CD4-positive, alpha-beta memory T cell (primary cell): ENCODE data around the gene BIRC2. TPM values are rescaled to one million over a fixed set of nuclear protein-coding genes. Genes with fewer than 3 reads are reported as not detected.

ENCODE experiments used
- CTCF ChIA-PET: fragments of 350-600 bp; sonication (Branson Sonifier 250); formaldehyde crosslinking; loops from one replicate; lab custom pipeline; 2021; ENCODE audit warnings: inconsistent platforms; ENCODE audit not compliant: partially characterized antibody; lab: Charles Lee
- POLR2A ChIA-PET: fragments of 350-600 bp; sonication (Branson Sonifier 250); formaldehyde crosslinking; loops from one replicate; lab custom pipeline; 2021; ENCODE audit not compliant: partially characterized antibody; lab: Charles Lee
- DNase-seq, 5 donors: peaks; one replicate each; pipeline versions ENCODE4 v3.0.0 to v3.0.0-alpha.2; 2020 to 2022; ENCODE audit warnings: mixed read lengths in 1 of 5
- H3K27ac ChIP-seq: one replicate; pipeline ENCODE4 v1.7.0; 2013; ENCODE audit warnings: low read depth, low read length
- H3K27me3 ChIP-seq: 2 replicates; pipeline ENCODE4 v1.7.0; 2013; ENCODE audit warnings: mild to moderate bottlenecking, low read length, moderate library complexity; ENCODE audit not compliant: insufficient read depth
- H3K36me3 ChIP-seq: 2 replicates; pipeline ENCODE4 v1.7.0; 2013; ENCODE audit warnings: mild to moderate bottlenecking, low read length, moderate library complexity; ENCODE audit not compliant: insufficient read depth
- H3K4me1 ChIP-seq: 2 replicates; pipeline ENCODE4 v1.7.0; 2013; ENCODE audit warnings: mild to moderate bottlenecking, low read length, moderate library complexity; ENCODE audit not compliant: insufficient read depth
- H3K4me3 ChIP-seq, 2 donors: one replicate each; pipeline ENCODE4 v1.7.0; 2013; ENCODE audit warnings: low read length in 2 of 2, mild to moderate bottlenecking in 1 of 2
- H3K9me3 ChIP-seq, 2 donors: one replicate each; pipeline ENCODE4 v1.7.0; 2013; ENCODE audit warnings: low read length in 2 of 2, control low read depth in 1 of 2; ENCODE audit not compliant: control insufficient read depth in 1 of 2
- H3K27ac Mint-ChIP-seq, 7 donors: one replicate each; pipeline ENCODE4 v1.8.0; 2020 to 2021; ENCODE audit warnings: mixed read lengths in 7 of 7, mild to moderate bottlenecking in 6 of 7, inconsistent platforms in 3 of 7, moderate library complexity in 3 of 7
- H3K27me3 Mint-ChIP-seq, 2 donors: one replicate each; pipeline ENCODE4 v1.8.0; 2020 to 2021; ENCODE audit warnings: mixed read lengths in 2 of 2
- H3K36me3 Mint-ChIP-seq, 2 donors: one replicate each; pipeline ENCODE4 v1.8.0; 2020 to 2021; ENCODE audit warnings: mixed read lengths in 2 of 2, inconsistent platforms in 1 of 2, mild to moderate bottlenecking in 1 of 2
- H3K4me1 Mint-ChIP-seq, 4 donors: one replicate each; pipeline ENCODE4 v1.8.0; 2020 to 2021; ENCODE audit warnings: mixed read lengths in 4 of 4, mild to moderate bottlenecking in 1 of 4
- H3K4me3 Mint-ChIP-seq, 8 donors: one replicate each; pipeline ENCODE4 v1.8.0; 2020 to 2021; ENCODE audit warnings: mixed read lengths in 8 of 8, mild to moderate bottlenecking in 7 of 8, moderate library complexity in 6 of 8, inconsistent platforms in 3 of 8
- H3K9me3 Mint-ChIP-seq, 8 donors: one replicate each; pipeline ENCODE4 v1.8.0; 2020 to 2021; ENCODE audit warnings: mixed read lengths in 8 of 8, mild to moderate bottlenecking in 5 of 8, inconsistent platforms in 3 of 8, moderate library complexity in 1 of 8
- intact Hi-C: fragments of 100-400 bp; cut with micrococcal nuclease; formaldehyde crosslinking; loops from one replicate; pipeline ENCODE4 v1.15.1; 2023
- polyA plus RNA-seq, 2 donors: library from polyadenylated mRNA; unstranded; fragments of 300-500 nt; fragmentation: Illumina TruSeq; gene quantifications; one replicate each; pipeline ENCODE4 v1.2.3, GENCODE V29; 2021
- total RNA-seq, 2 experiments: library from RNA; stranded (reverse); gene quantifications; one replicate each; pipeline ENCODE4 v1.2.3, GENCODE V29; 2021

BIRC2 gene
- total and polyA plus RNA-seq, 4 experiments from 2014 or later = 28.8 to 61.2 (median 47.1) TPM

GRCh38 chr11:102391549-102392237, 44.7 kb downstream of the BIRC2 start:
- Mint-ChIP-seq H3K27me3 (no peaks in the 10 kb centered on the region), H3K36me3 (peaks cover 41 to 52% of the 10 kb centered on the region in 2 donors), H3K27ac (peak overlapping the region in 6 of 7 donors; percentile 30 to 79 (median 69)), H3K4me1 (peaks cover 16 to 35% (median 24%) of the 10 kb centered on the region in 4 donors), H3K9me3 (peaks cover 0 to 1% (median 0%) of the 10 kb centered on the region in 8 donors), H3K4me3 (no peak overlapping the region)
- Histone ChIP-seq H3K27me3 (no peaks in the 10 kb centered on the region), H3K9me3 (no peaks in the 10 kb centered on the region), H3K27ac (no peak overlapping the region), H3K4me3 (no peak overlapping the region), H3K4me1 (peaks cover 19% of the 10 kb centered on the region), H3K36me3 (peaks cover 12% of the 10 kb centered on the region)
- POLR2A ChIA-PET = interaction anchor here (1.1 to 2.8 kb wide), 7 partner anchors 47 to 123 kb away, joined by 3 to 17 read pairs (median 5); partner anchors contain the start of gene TMEM123
- DNase-seq = no peak
- intact Hi-C loops = loop anchor here (2.0 kb wide), 1 partner anchor 25 kb away; no protein-coding TSS in a partner anchor
- CTCF ChIA-PET = interaction anchor here (0.8 to 7.5 kb wide), 36 partner anchors 9 to 275 kb away, joined by 3 to 99 read pairs (median 8); no protein-coding TSS in a partner anchor

DNA sequence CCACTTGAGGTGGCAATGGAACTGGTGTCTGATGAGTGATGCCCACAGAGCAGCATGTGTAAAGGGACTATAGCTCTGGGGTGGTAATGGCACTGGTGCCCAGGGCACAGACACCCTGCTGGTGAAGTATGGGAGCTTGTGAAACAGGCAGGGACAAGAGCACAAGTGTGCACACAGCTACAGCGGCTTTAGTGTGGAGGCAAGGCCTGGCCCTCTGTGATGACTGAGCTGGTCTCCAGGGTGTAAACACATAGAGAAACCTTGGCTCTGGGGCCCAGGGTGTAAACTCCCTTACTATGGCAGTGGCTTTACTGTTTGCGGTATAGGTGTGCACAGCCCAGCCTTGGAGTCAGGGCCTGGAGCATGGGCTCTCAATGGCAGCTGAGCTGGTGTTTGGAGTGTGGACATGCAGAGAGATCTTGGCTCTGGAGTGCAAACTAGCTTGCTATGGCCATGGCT, 46.3 kb downstream of the BIRC2 start:
- H3K4me1 Mint-ChIP-seq = peaks cover 24 to 42% (median 32%) of the 10 kb centered on the region in 4 donors
- H3K9me3 Mint-ChIP-seq = peaks cover 0 to 1% (median 0%) of the 10 kb centered on the region in 8 donors
- H3K27me3 Mint-ChIP-seq = no peaks in the 10 kb centered on the region
- H3K4me3 Mint-ChIP-seq = peak overlapping the region in 1 of 8 donors; percentile 38
- ChIA-PET CTCF (interaction anchor here (0.7 to 7.5 kb wide), 19 partner anchors 9 to 139 kb away, joined by 3 to 99 read pairs (median 6); no protein-coding TSS in a partner anchor), POLR2A (interaction anchor here (0.5 to 1.6 kb wide), 5 partner anchors 18 to 80 kb away, joined by 3 to 11 read pairs (median 3); no protein-coding TSS in a partner anchor)
- peaks cover 34% of the 10 kb centered on the region for H3K4me1 ChIP-seq
- H3K36me3 Mint-ChIP-seq = peaks cover 43 to 57% of the 10 kb centered on the region in 2 donors
- no peak for DNase-seq
- peak overlapping the region; percentile 58 to 91 (median 79) for H3K27ac Mint-ChIP-seq
- no peak overlapping the region for H3K27ac ChIP-seq
- no peak overlapping the region for H3K4me3 ChIP-seq
- H3K9me3 ChIP-seq = no peaks in the 10 kb centered on the region
- H3K36me3 ChIP-seq = peaks cover 9% of the 10 kb centered on the region
- intact Hi-C loops = no loop called here
- H3K27me3 ChIP-seq = no peaks in the 10 kb centered on the region

DNA sequence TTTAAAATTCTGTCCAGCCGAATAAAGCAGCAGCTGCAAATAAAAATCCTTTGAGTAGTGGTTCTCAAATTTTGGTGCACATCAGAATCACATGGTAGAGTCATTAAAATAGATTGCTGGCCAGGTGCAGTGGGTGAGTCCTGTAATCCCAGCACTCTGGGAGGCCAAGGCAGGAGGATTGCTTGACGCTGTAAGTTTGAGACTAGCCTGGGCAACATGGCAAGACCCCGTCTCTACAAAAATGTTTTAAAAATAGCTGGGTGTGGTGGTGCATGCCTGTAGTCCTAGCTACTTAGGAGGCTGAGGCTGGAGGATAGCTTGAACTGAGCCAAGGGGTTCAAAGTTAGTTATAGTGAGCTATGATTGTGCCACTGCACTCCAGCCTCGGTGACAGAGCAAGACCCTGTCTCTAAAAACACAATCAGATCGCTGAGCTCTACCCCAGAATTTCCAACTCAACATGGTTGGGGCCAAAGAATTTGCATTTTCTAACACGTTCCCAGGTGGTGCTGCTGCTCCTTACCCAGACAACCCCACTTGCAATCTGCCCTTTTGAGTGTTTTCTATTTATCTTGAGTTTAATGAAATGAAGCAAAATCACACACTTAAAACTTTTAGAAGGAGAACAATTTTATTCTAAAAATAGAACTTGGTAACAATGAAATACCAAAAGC, 48.8 kb downstream of the BIRC2 start:
- H3K4me3 ChIP-seq = no peak overlapping the region
- no peak overlapping the region for H3K27ac ChIP-seq
- DNase-seq = no peak
- intact Hi-C loops = no loop called here
- POLR2A ChIA-PET = interaction anchor here (0.8 kb wide), 1 partner anchor 56 kb away, joined by 3 read pairs; no protein-coding TSS in a partner anchor
- Mint-ChIP-seq H3K9me3 (no peaks in the 10 kb centered on the region), H3K27ac (peak overlapping the region in 5 of 7 donors; percentile 13 to 68 (median 42)), H3K36me3 (peaks cover 45 to 64% of the 10 kb centered on the region in 2 donors), H3K4me1 (peaks cover 22 to 40% (median 34%) of the 10 kb centered on the region in 4 donors), H3K27me3 (no peaks in the 10 kb centered on the region), H3K4me3 (no peak overlapping the region)
- peaks cover 34% of the 10 kb centered on the region for H3K4me1 ChIP-seq
- CTCF ChIA-PET = interaction anchor here (0.7 to 7.5 kb wide), 8 partner anchors 10 to 100 kb away, joined by 3 to 84 read pairs (median 4); no protein-coding TSS in a partner anchor
- H3K9me3 ChIP-seq = no peaks in the 10 kb centered on the region
- H3K36me3 ChIP-seq = peaks cover 28% of the 10 kb centered on the region
- no peaks in the 10 kb centered on the region for H3K27me3 ChIP-seq

DNA sequence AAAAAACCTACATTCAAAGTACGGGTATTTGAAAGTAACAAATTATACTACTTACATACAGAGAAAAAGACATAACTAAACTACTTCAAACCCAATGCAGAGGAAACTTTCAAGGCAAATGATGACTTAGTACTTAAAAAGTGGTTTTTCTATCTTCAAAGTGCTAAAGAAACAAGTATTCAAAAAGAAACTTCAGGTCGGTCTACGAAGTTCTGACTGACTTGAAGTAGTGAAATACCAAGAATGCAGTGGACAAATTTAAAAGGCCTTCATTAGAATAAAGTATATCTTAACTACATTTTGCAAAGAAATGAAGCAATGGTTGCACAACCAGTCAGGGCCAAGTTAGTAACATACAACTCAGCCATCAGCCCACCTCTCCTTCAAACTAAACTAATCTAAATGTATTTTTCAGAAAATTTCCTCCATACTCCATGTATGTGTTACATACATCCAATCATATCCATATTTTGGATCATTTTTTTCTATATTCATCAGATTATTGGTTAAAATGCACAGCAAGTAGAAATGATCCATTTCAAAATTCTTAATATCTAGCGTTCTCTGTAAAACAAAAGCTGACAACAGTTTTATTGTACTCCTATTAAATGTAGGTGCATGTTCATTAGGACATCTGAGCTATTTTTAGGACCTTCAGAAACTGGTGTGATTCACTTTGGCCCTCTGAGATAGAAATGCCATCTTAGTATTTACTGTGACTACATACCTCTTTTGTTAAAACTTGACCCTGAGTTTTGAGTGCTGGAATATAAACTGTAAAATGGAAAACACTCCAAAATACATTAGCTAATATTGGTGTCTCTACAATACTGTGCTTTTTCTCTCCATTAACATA, 49.9 kb downstream of the BIRC2 start:
- no peak for DNase-seq
- H3K4me3 Mint-ChIP-seq = peak overlapping the region in 2 of 8 donors; percentile 26 to 43

DNA sequence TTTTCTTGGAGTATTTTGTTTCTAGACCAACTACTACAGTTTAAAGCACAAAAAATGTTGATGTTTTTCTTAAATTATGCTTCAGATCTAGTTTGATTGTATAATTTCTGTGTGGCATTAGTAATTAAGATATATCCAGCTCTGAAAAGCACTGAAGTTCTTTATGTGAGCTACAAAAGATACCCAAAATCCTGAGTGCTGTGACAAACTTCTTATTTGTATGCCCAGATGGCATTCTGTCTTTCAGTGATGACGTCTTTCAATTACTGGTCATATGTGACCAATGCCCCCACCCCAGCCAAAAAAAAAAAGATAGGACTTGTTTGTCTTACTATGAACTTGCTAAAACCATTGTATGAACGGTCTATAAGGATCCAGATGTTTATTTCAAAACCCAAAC, 51.3 kb downstream of the BIRC2 start:
- no peaks in the 10 kb centered on the region for H3K27me3 ChIP-seq
- POLR2A ChIA-PET = interaction anchor here (3.2 kb wide), 1 partner anchor 53 kb away, joined by 13 read pairs; no protein-coding TSS in a partner anchor
- Mint-ChIP-seq H3K27me3 (no peaks in the 10 kb centered on the region), H3K36me3 (peaks cover 50 to 76% of the 10 kb centered on the region in 2 donors), H3K4me3 (no peak overlapping the region), H3K9me3 (no peaks in the 10 kb centered on the region), H3K4me1 (peaks cover 25 to 49% (median 39%) of the 10 kb centered on the region in 4 donors), H3K27ac (peak overlapping the region in 5 of 7 donors; percentile 30 to 91 (median 51))
- CTCF ChIA-PET = interaction anchor here (1.0 to 5.3 kb wide), 7 partner anchors 8 to 98 kb away, joined by 3 to 53 read pairs (median 3); no protein-coding TSS in a partner anchor
- H3K4me1 ChIP-seq = peaks cover 41% of the 10 kb centered on the region
- peaks cover 37% of the 10 kb centered on the region for H3K36me3 ChIP-seq
- no peaks in the 10 kb centered on the region for H3K9me3 ChIP-seq
- no peak overlapping the region for H3K27ac ChIP-seq
- no peak overlapping the region for H3K4me3 ChIP-seq
- intact Hi-C loops = no loop called here
- no peak for DNase-seq

More for the DNA sequence above, 49.9 kb downstream of the BIRC2 start:
- Mint-ChIP-seq H3K4me1 (peaks cover 24 to 44% (median 36%) of the 10 kb centered on the region in 4 donors), H3K36me3 (peaks cover 54 to 73% of the 10 kb centered on the region in 2 donors), H3K27ac (peak overlapping the region; percentile 57 to 89 (median 80)), H3K27me3 (no peaks in the 10 kb centered on the region), H3K9me3 (no peaks in the 10 kb centered on the region)
- Histone ChIP-seq H3K4me3 (no peak overlapping the region), H3K4me1 (peaks cover 30% of the 10 kb centered on the region), H3K9me3 (no peaks in the 10 kb centered on the region), H3K27me3 (no peaks in the 10 kb centered on the region), H3K36me3 (peaks cover 36% of the 10 kb centered on the region), H3K27ac (no peak overlapping the region)
- ChIA-PET POLR2A (interaction anchor here (0.9 to 3.2 kb wide), 2 partner anchors 10 to 55 kb away, joined by 3 to 13 read pairs; no protein-coding TSS in a partner anchor), CTCF (interaction anchor here (1.0 to 7.4 kb wide), 5 partner anchors 9 to 58 kb away, joined by 3 to 84 read pairs (median 10); no protein-coding TSS in a partner anchor)
- intact Hi-C loops = no loop called here

GRCh38 chr11:102399189-102399588, 52.2 kb downstream of the BIRC2 start:
- Histone ChIP-seq H3K27ac (no peak overlapping the region), H3K9me3 (no peaks in the 10 kb centered on the region), H3K4me1 (peaks cover 50% of the 10 kb centered on the region), H3K36me3 (peaks cover 34% of the 10 kb centered on the region), H3K4me3 (no peak overlapping the region), H3K27me3 (no peaks in the 10 kb centered on the region)
- Mint-ChIP-seq H3K27ac (peak overlapping the region in 1 of 7 donors; percentile 1), H3K4me1 (peaks cover 32 to 49% (median 43%) of the 10 kb centered on the region in 4 donors), H3K9me3 (no peaks in the 10 kb centered on the region), H3K36me3 (peaks cover 46 to 75% of the 10 kb centered on the region in 2 donors), H3K27me3 (no peaks in the 10 kb centered on the region), H3K4me3 (no peak overlapping the region)
- POLR2A ChIA-PET = interaction anchor here (1.5 to 3.2 kb wide), 2 partner anchors 31 to 53 kb away, joined by 3 to 13 read pairs; no protein-coding TSS in a partner anchor
- no peak for DNase-seq
- CTCF ChIA-PET = interaction anchor here (1.1 to 5.3 kb wide), 7 partner anchors 8 to 97 kb away, joined by 3 to 53 read pairs (median 4); no protein-coding TSS in a partner anchor
- intact Hi-C loops = no loop called here
